Measurements from ENCODE around the gene MLNR. TPM values are rescaled to one million over a fixed set of nuclear protein-coding genes. Genes with fewer than 3 reads are reported as not detected.

The MLNR gene
- total and polyA plus RNA-seq, 4 donors = 0.56 TPM; not detected in 3

DNA sequence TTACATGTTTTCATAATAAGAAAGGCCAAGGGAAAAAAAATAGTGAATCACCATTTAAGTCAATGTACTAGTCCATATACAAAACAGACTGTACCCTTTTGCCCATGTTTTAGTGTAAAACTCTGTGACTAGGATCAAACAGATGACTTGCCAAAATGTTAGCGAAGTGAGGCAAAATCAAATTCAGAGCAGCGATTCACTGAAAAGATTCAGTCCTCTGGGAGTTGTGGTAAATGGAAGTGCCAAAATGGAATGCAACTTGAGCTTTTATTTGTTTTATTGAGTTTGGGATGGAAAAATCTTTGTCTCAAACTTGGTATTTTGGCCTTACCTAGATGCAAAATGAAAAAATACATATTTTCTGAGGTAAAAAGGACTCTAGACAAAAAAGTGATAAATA is 36.7 kb downstream of the MLNR start:
- Histone ChIP-seq H3K27me3 (ENCODE audit: control insufficient read depth in 1 of 2, insufficient read depth in 2 of 2, low read length in 1 of 2) (no peaks in the 10 kb centered on the region), H3K4me3 (ENCODE audit: low read length in 2 of 2) (no peak overlapping the region), H3K27ac (ENCODE audit: low read depth in 1 of 2, low read length in 2 of 2) (no peak overlapping the region), H3K9me3 (ENCODE audit: control insufficient read depth, low read length) (no peaks in the 10 kb centered on the region), H3K4me1 (ENCODE audit: control insufficient read depth in 1 of 2, insufficient read depth in 2 of 2, low read length in 2 of 2) (no peaks in the 10 kb centered on the region), H3K36me3 (ENCODE audit: control insufficient read depth in 1 of 2, insufficient read depth in 2 of 2, low read length in 1 of 2) (peaks cover 0 to 14% of the 10 kb centered on the region in 2 donors)
- intact Hi-C loops (cut with DNase I) = no loop called here
- DNase-seq = no peak
- WGBS, 2 donors = 57 to 69% methylated on average over 2 of the region's 2 CpGs
- no peak for ATAC-seq (ENCODE audit: low FRiP score)

DNA sequence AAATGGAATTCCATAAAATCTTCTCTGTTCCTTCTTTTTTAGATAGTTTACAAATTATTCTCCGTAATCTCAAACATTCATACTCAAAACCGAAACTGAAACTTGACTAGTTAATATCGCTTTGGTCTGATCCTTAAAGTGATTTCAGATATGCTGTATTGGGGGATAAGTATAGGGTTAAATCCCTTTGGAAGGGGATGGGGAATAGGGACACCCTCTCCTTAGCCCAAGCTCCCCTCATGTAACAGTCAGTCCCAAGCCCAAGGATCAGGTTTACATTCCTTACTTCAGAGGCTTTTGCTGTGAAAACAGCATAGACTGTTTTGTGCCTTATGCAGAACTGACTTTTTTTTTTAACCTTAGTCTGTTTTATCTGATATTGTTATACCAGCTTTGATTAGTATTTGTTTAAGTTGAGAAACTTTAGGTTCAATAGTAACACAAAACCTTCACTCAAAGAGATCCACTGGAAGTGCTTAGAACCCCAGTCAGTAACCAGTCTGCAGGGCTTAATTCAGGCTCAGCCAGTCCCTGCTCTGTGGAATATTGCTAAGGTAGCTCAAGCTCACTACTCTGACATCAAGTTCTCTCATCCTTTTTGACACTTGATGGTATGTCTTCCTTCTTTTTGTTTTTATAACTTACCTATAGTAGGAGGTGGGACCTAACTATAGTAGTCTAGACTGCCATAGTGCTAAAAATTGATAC is 38.1 kb downstream of the MLNR start:
- no peak for DNase-seq
- ATAC-seq (ENCODE audit: low FRiP score) = no peak
- H3K4me1 ChIP-seq (ENCODE audit: control insufficient read depth in 1 of 2, insufficient read depth in 2 of 2, low read length in 2 of 2) = no peaks in the 10 kb centered on the region
- H3K4me3 ChIP-seq (ENCODE audit: low read length in 2 of 2) = no peak overlapping the region
- H3K36me3 ChIP-seq (ENCODE audit: control insufficient read depth in 1 of 2, insufficient read depth in 2 of 2, low read length in 1 of 2) = peaks cover 0 to 13% of the 10 kb centered on the region in 2 donors
- H3K9me3 ChIP-seq (ENCODE audit: control insufficient read depth, low read length) = no peaks in the 10 kb centered on the region
- intact Hi-C loops (cut with DNase I) = no loop called here
- no peaks in the 10 kb centered on the region for H3K27me3 ChIP-seq (ENCODE audit: control insufficient read depth in 1 of 2, insufficient read depth in 2 of 2, low read length in 1 of 2)
- 87 to 91% methylated on average over 3 of the region's 3 CpGs for WGBS, 2 donors
- H3K27ac ChIP-seq (ENCODE audit: low read depth in 1 of 2, low read length in 2 of 2) = no peak overlapping the region

DNA sequence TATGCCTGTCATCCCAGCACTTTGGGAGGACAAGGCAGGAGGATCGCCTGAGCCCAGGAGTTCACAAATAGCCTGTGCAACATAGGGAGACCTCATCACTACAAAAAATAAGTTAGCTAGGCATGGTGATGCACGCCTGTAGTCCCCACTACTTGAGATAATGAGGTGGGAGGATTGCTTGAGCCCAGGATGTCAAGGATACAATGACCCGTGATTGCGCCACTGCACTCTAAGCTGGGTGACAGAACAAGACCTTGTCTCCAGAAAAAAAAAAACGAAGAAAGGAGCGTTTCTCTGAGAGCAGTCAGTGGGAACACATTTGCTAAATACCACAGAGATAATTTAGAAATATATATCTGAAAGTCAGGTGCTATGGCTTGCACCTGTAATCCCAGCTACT is 39.4 kb downstream of the MLNR start:
- no peak overlapping the region for H3K27ac ChIP-seq (ENCODE audit: low read depth in 1 of 2, low read length in 2 of 2)
- no peaks in the 10 kb centered on the region for H3K4me1 ChIP-seq (ENCODE audit: control insufficient read depth in 1 of 2, insufficient read depth in 2 of 2, low read length in 2 of 2)
- H3K36me3 ChIP-seq (ENCODE audit: control insufficient read depth in 1 of 2, insufficient read depth in 2 of 2, low read length in 1 of 2) = peaks cover 0 to 13% of the 10 kb centered on the region in 2 donors
- DNase-seq (no peak), ATAC-seq (ENCODE audit: low FRiP score) (no peak)
- H3K27me3 ChIP-seq (ENCODE audit: control insufficient read depth in 1 of 2, insufficient read depth in 2 of 2, low read length in 1 of 2) = no peaks in the 10 kb centered on the region
- intact Hi-C loops (cut with DNase I) = no loop called here
- no peak overlapping the region for H3K4me3 ChIP-seq (ENCODE audit: low read length in 2 of 2)
- no peaks in the 10 kb centered on the region for H3K9me3 ChIP-seq (ENCODE audit: control insufficient read depth, low read length)
- WGBS, 2 donors = 96 to 98% methylated on average over 6 of the region's 6 CpGs

DNA sequence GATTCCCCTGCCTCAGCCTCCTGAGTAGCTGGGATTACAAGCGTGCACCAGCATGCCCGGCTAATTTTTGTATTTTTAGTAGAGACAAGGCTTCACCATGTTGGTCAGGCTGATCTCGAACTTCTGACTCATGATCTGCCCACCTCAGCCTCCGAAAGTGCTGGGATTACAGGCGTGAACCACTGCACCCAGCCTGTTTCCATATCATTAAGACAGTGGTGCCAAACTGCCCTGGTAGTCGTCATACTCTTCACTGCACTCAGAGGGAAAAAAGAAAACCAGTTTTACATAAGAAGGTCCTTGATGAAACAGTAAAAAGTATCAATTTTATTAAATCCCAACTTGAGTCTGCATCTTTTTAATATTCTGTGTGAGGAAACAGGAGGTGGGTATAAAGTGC is 42.5 kb downstream of the MLNR start:
- Histone ChIP-seq H3K4me1 (ENCODE audit: control insufficient read depth in 1 of 2, insufficient read depth in 2 of 2, low read length in 2 of 2) (no peaks in the 10 kb centered on the region), H3K9me3 (ENCODE audit: control insufficient read depth, low read length) (no peaks in the 10 kb centered on the region), H3K27me3 (ENCODE audit: control insufficient read depth in 1 of 2, insufficient read depth in 2 of 2, low read length in 1 of 2) (no peaks in the 10 kb centered on the region), H3K4me3 (ENCODE audit: low read length in 2 of 2) (no peak overlapping the region), H3K36me3 (ENCODE audit: control insufficient read depth in 1 of 2, insufficient read depth in 2 of 2, low read length in 1 of 2) (peaks cover 0 to 8% of the 10 kb centered on the region in 2 donors), H3K27ac (ENCODE audit: low read depth in 1 of 2, low read length in 2 of 2) (no peak overlapping the region)
- whole genome bisulfite sequencing, 2 donors = 88 to 92% methylated on average over 6 of the region's 6 CpGs
- no peak for ATAC-seq (ENCODE audit: low FRiP score)
- intact Hi-C loops (cut with DNase I) = no loop called here
- no peak for DNase-seq

DNA sequence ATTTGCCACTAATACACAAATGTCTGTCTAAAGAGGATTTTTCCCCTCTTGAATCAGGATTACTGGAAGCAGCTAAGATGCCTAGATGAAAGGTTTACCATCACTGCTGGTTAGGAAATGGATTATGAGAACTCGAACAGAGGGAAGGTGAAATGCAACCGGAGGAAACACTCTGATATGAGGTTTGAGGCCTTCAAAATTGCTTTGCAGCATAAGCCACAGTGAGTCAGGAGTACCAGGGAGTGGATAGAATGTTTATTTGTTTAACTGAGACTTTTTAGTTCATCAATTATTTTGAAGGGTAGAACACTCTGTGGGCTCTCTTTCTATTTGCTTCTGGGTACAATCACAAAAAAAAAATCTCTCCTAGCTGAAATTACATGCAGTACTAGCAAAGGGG is 45.7 kb downstream of the MLNR start:
- intact Hi-C loops (cut with DNase I) = no loop called here
- no peak for ATAC-seq (ENCODE audit: low FRiP score)
- DNase-seq = no peak
- H3K27ac ChIP-seq (ENCODE audit: low read depth in 1 of 2, low read length in 2 of 2) = no peak overlapping the region
- no peaks in the 10 kb centered on the region for H3K4me1 ChIP-seq (ENCODE audit: control insufficient read depth in 1 of 2, insufficient read depth in 2 of 2, low read length in 2 of 2)
- no peaks in the 10 kb centered on the region for H3K9me3 ChIP-seq (ENCODE audit: control insufficient read depth, low read length)
- peaks cover 0 to 2% of the 10 kb centered on the region in 2 donors for H3K36me3 ChIP-seq (ENCODE audit: control insufficient read depth in 1 of 2, insufficient read depth in 2 of 2, low read length in 1 of 2)
- no peaks in the 10 kb centered on the region for H3K27me3 ChIP-seq (ENCODE audit: control insufficient read depth in 1 of 2, insufficient read depth in 2 of 2, low read length in 1 of 2)
- 53 to 64% methylated on average over 2 of the region's 2 CpGs for WGBS, 2 donors
- H3K4me3 ChIP-seq (ENCODE audit: low read length in 2 of 2) = no peak overlapping the region

GRCh38 chr13:49271264-49271663 is 51.1 kb downstream of the MLNR start:
- 33 to 41% methylated on average over 1 of the region's 1 CpG for whole genome bisulfite sequencing, 2 donors
- H3K27ac ChIP-seq (ENCODE audit: low read depth in 1 of 2, low read length in 2 of 2) = no peak overlapping the region

More at GRCh38 chr13:49271264-49271663, 51.1 kb downstream of the MLNR start:
- Histone ChIP-seq H3K4me3 (ENCODE audit: low read length in 2 of 2) (no peak overlapping the region), H3K9me3 (ENCODE audit: control insufficient read depth, low read length) (no peaks in the 10 kb centered on the region), H3K27me3 (ENCODE audit: control insufficient read depth in 1 of 2, insufficient read depth in 2 of 2, low read length in 1 of 2) (no peaks in the 10 kb centered on the region), H3K36me3 (ENCODE audit: control insufficient read depth in 1 of 2, insufficient read depth in 2 of 2, low read length in 1 of 2) (no peaks in the 10 kb centered on the region), H3K4me1 (ENCODE audit: control insufficient read depth in 1 of 2, insufficient read depth in 2 of 2, low read length in 2 of 2) (no peaks in the 10 kb centered on the region)
- DNase-seq (no peak), ATAC-seq (ENCODE audit: low FRiP score) (no peak)
- intact Hi-C loops (cut with DNase I) = no loop called here

Other genes starting within 250 kb of the MLNR start
- gene FNDC3A, start 244.4 kb upstream of the MLNR start, total RNA-seq = 10 to 100 TPM; 68.5 to 70.2 TPM
- 10 to 100 TPM; 14.9 to 26.2 TPM for gene FNDC3A, start 244.4 kb upstream of the MLNR start, polyA plus RNA-seq
- 10 to 100 TPM in 1 of 2 donors, 1 to 10 TPM in 1; 9.9 to 13.8 TPM for gene CDADC1, start 27.6 kb downstream of the MLNR start, total RNA-seq
- gene CDADC1, start 27.6 kb downstream of the MLNR start, polyA plus RNA-seq = 10 to 100 TPM in 1 of 2 donors, 1 to 10 TPM in 1; 8.7 to 23.0 TPM
- gene CAB39L, start 223.7 kb downstream of the MLNR start, total RNA-seq = 10 to 100 TPM; 25.1 to 27.7 TPM
- gene CAB39L, start 223.7 kb downstream of the MLNR start, polyA plus RNA-seq = 10 to 100 TPM; 19.3 to 33.5 TPM
- gene SETDB2, start 223.9 kb downstream of the MLNR start, total RNA-seq = 10 to 100 TPM in 1 of 2 donors, 1 to 10 TPM in 1; 8.8 to 13.3 TPM
- gene SETDB2, start 223.9 kb downstream of the MLNR start, polyA plus RNA-seq = 1 to 10 TPM; 4.7 to 9.4 TPM

All from aorta (tissue), 5 donors.